MCF 10A (cell line): Measurements from ENCODE around the gene PFDN1. TPM values are rescaled to one million over a fixed set of nuclear protein-coding genes. Genes with fewer than 3 reads are reported as not detected.

ENCODE experiments used
- BruUV-seq: library from RNA; stranded (reverse); fragments of 400-500 nt; replicated peaks from 2 replicates; lab custom pipeline; 2021; lab: Mats Ljungman, UMichigan
- CTCF ChIA-PET: fragments of 300-600 bp; sonication (Branson Sonifier 250); formaldehyde crosslinking; extraction: SDS; loops from one replicate; lab custom pipeline; 2021; ENCODE audit warnings: antibody characterized with exemption, inconsistent platforms; lab: Yijun Ruan, JAX
- POLR2A ChIA-PET: fragments of 300-600, 350-650 bp; sonication (Branson Sonifier 250); formaldehyde crosslinking; extraction: SDS; loops from one replicate; lab custom pipeline; 2020; ENCODE audit warnings: antibody characterized with exemption, inconsistent platforms; lab: Yijun Ruan, JAX
- DNase-seq: peaks from one replicate; pipeline ENCODE4 v3.0.0-alpha.2; 2018; ENCODE audit not compliant: unreplicated experiment
- H3K27ac Mint-ChIP-seq: one replicate; pipeline ENCODE4 v1.8.0; 2022; ENCODE audit warnings: mild to moderate bottlenecking, low read depth, mixed read lengths; ENCODE audit not compliant: unreplicated experiment
- H3K27me3 Mint-ChIP-seq: one replicate; pipeline ENCODE4 v1.8.0; 2022; ENCODE audit warnings: mixed read lengths; ENCODE audit not compliant: insufficient read depth, unreplicated experiment
- H3K36me3 Mint-ChIP-seq: one replicate; pipeline ENCODE4 v1.8.0; 2022; ENCODE audit warnings: mild to moderate bottlenecking, moderate library complexity, mixed read lengths; ENCODE audit not compliant: insufficient read depth, unreplicated experiment
- H3K4me1 Mint-ChIP-seq: one replicate; pipeline ENCODE4 v1.8.0; 2022; ENCODE audit warnings: mixed read lengths; ENCODE audit not compliant: insufficient read depth, unreplicated experiment
- H3K4me3 Mint-ChIP-seq: one replicate; pipeline ENCODE4 v1.8.0; 2022; ENCODE audit warnings: mild to moderate bottlenecking, moderate library complexity, mixed read lengths; ENCODE audit not compliant: unreplicated experiment
- H3K9me3 Mint-ChIP-seq: one replicate; pipeline ENCODE4 v1.8.0; 2022; ENCODE audit warnings: mixed read lengths; ENCODE audit not compliant: unreplicated experiment
- CTCF ChIP-seq: fragments of 200-600 bp; IDR thresholded peaks from one replicate; pipeline ENCODE4 v1.8.0; 2022; ENCODE audit warnings: antibody characterized with exemption, mild to moderate bottlenecking; ENCODE audit not compliant: unreplicated experiment
- intact Hi-C: fragments of 100-400 bp; cut with micrococcal nuclease; formaldehyde crosslinking; loops from 2 replicates; pipeline ENCODE4 v1.14.1; 2022
- total RNA-seq: library from RNA; stranded (reverse); gene quantifications from 2 replicates; pipeline ENCODE4 v1.2.3, GENCODE V29; 2022

PFDN1 gene
- total RNA-seq, 1 experiment from 2014 or later, result 94.7 TPM

- DNase-seq, result no peak
- Mint-ChIP-seq H3K4me3 (no peak overlapping the region), H3K4me1 (peaks cover 17% of the 10 kb centered on the region), H3K27ac (peak overlapping the region; percentile 19), H3K27me3 (no peaks in the 10 kb centered on the region), H3K36me3 (peaks cover 37% of the 10 kb centered on the region), H3K9me3 (no peaks in the 10 kb centered on the region)
- intact Hi-C loops, result no loop called here
- CTCF ChIA-PET, result interaction anchor here (1.2 to 23.2 kb wide), 3 partner anchors 7 to 88 kb away, joined by 4 to 1450 read pairs (median 37); partner anchors contain the start of gene HBEGF
- POLR2A ChIA-PET, result interaction anchor here (0.6 kb wide), 1 partner anchor 59 kb away, joined by 4 read pairs; no protein-coding TSS in a partner anchor
- TF ChIP-seq CTCF, result no peak
- no TSS peak for BruUV-seq
These were observed 36.0 kb upstream of the PFDN1 start for GRCh38 chr5:140338908-140339307.

- CTCF ChIA-PET, result interaction anchor here (1.5 to 23.2 kb wide), 5 partner anchors 7 to 87 kb away, joined by 5 to 1450 read pairs (median 23); partner anchors contain the start of gene HBEGF
- TF ChIP-seq CTCF, result no peak
- no peak for DNase-seq
- no peak overlapping the region for H3K27ac Mint-ChIP-seq
- no peaks in the 10 kb centered on the region for H3K9me3 Mint-ChIP-seq
- H3K4me3 Mint-ChIP-seq, result no peak overlapping the region
- no TSS peak for BruUV-seq
- peaks cover 41% of the 10 kb centered on the region for H3K36me3 Mint-ChIP-seq
- no peaks in the 10 kb centered on the region for H3K27me3 Mint-ChIP-seq
- POLR2A ChIA-PET, result interaction anchor here (1.5 to 2.4 kb wide), 2 partner anchors 11 to 36 kb away, joined by 7 to 13 read pairs; partner anchors contain the start of gene PFDN1
- peaks cover 17% of the 10 kb centered on the region for H3K4me1 Mint-ChIP-seq
- intact Hi-C loops, result no loop called here
These were observed 35.4 kb upstream of the PFDN1 start for GRCh38 chr5:140338336-140338735.

GRCh38 chr5:140337880-140338279 lies 35.0 kb upstream of the PFDN1 start:
- BruUV-seq, result no TSS peak
- Mint-ChIP-seq H3K4me1 (peaks cover 17% of the 10 kb centered on the region), H3K27me3 (no peaks in the 10 kb centered on the region), H3K27ac (no peak overlapping the region), H3K36me3 (peaks cover 46% of the 10 kb centered on the region), H3K4me3 (no peak overlapping the region), H3K9me3 (no peaks in the 10 kb centered on the region)
- DNase-seq, result no peak
- ChIA-PET CTCF (interaction anchor here (0.8 to 23.2 kb wide), 7 partner anchors 8 to 87 kb away, joined by 3 to 1450 read pairs (median 6); partner anchors contain the start of gene HBEGF), POLR2A (interaction anchor here (1.5 to 2.4 kb wide), 2 partner anchors 10 to 35 kb away, joined by 7 to 13 read pairs; partner anchors contain the start of gene PFDN1)
- TF ChIP-seq CTCF, result no peak
- intact Hi-C loops, result no loop called here

GRCh38 chr5:140336388-140336787 lies 33.5 kb upstream of the PFDN1 start:
- ChIA-PET CTCF (interaction anchor here (0.6 to 23.2 kb wide), 6 partner anchors 9 to 1832 kb away, joined by 3 to 1450 read pairs (median 14); partner anchors contain the start of gene HBEGF), POLR2A (interaction anchor here (0.6 to 2.9 kb wide), 4 partner anchors 10 to 115 kb away, joined by 3 to 18 read pairs (median 8); partner anchors contain the start of genes HBEGF and PFDN1)
- peaks cover 47% of the 10 kb centered on the region for H3K36me3 Mint-ChIP-seq
- H3K9me3 Mint-ChIP-seq, result no peaks in the 10 kb centered on the region
- H3K27ac Mint-ChIP-seq, result no peak overlapping the region
- H3K27me3 Mint-ChIP-seq, result no peaks in the 10 kb centered on the region
- TF ChIP-seq CTCF, result no peak
- no peak for DNase-seq
- intact Hi-C loops, result no loop called here
- H3K4me1 Mint-ChIP-seq, result peaks cover 16% of the 10 kb centered on the region
- H3K4me3 Mint-ChIP-seq, result no peak overlapping the region
- no TSS peak for BruUV-seq
